Activated T-helper 9 cell treated with anti-CD3 and anti-CD28 coated beads, Interleukin-2, amount 50 U/mL, for 16 hours (primary cell): Measurements from ENCODE around the gene NME3.

ENCODE experiments used
- DNase-seq: peaks from one replicate; pipeline ENCODE4 v3.0.0-alpha.2; 2020; ENCODE audit warnings: low read depth

NME3 gene

GRCh38 chr16:1724491-1724890 is 46.9 kb downstream of the NME3 start:
- no peak for DNase-seq

GRCh38 chr16:1723450-1724147 is 47.7 kb downstream of the NME3 start:
- no peak for DNase-seq

- no peak for DNase-seq
Measured at GRCh38 chr16:1721372-1721771, 50.0 kb downstream of the NME3 start.
